ENCODE measurements around the gene RAB14.
"Not testable (repeated sequence)": the region's sequence is repeated elsewhere in the genome, so short reads cannot be mapped to it uniquely, and the experiment has no call there.

The RAB14 gene

GRCh38 chr9:121192518-121192917 lies 9.2 kb downstream of the RAB14 start:
- no peak overlapping the region for H3K4me3 Mint-ChIP-seq
- no peaks in the 10 kb centered on the region for H3K9me3 Mint-ChIP-seq
- H3K4me1 Mint-ChIP-seq (ENCODE audit: low read depth) = peaks cover 59% of the 10 kb centered on the region
- no peak for DNase-seq (ENCODE audit: low spot score)
- H3K36me3 Mint-ChIP-seq (ENCODE audit: low read depth) = peaks cover 22% of the 10 kb centered on the region
- no peaks in the 10 kb centered on the region for H3K27me3 Mint-ChIP-seq (ENCODE audit: low read depth)
- H3K27ac Mint-ChIP-seq = no peak overlapping the region

DNA sequence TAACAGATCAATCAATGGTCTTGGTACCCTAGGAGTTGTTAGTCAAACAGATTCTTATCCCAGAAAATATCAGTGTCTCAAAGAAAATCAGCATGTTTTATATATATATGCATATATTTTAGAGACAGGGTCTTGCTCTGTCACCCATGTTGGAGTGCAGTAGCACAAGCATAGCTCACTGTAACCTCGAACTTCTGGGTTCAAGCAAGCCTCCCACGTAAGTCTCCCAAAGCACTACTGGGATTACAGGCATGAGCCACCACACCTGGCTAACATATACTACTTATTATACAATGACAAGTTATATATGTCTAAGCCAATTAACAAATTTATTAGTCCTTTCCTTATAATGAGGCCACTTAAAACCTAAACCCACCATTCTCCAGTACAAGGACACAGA lies 10.4 kb downstream of the RAB14 start:
- Mint-ChIP-seq H3K27me3 (ENCODE audit: low read depth) (no peaks in the 10 kb centered on the region), H3K4me3 (no peak overlapping the region), H3K27ac (no peak overlapping the region), H3K36me3 (ENCODE audit: low read depth) (peaks cover 22% of the 10 kb centered on the region), H3K4me1 (ENCODE audit: low read depth) (peaks cover 56% of the 10 kb centered on the region), H3K9me3 (no peaks in the 10 kb centered on the region)
- DNase-seq (ENCODE audit: low spot score) = no peak

- Mint-ChIP-seq H3K27ac (no peak overlapping the region), H3K27me3 (ENCODE audit: low read depth) (no peaks in the 10 kb centered on the region), H3K4me3 (no peak overlapping the region), H3K9me3 (no peaks in the 10 kb centered on the region), H3K4me1 (ENCODE audit: low read depth) (peaks cover 60% of the 10 kb centered on the region), H3K36me3 (ENCODE audit: low read depth) (peaks cover 37% of the 10 kb centered on the region)
- no peak for DNase-seq (ENCODE audit: low spot score)
Observed at GRCh38 chr9:121189660-121190059, 12.0 kb downstream of the RAB14 start.

DNA sequence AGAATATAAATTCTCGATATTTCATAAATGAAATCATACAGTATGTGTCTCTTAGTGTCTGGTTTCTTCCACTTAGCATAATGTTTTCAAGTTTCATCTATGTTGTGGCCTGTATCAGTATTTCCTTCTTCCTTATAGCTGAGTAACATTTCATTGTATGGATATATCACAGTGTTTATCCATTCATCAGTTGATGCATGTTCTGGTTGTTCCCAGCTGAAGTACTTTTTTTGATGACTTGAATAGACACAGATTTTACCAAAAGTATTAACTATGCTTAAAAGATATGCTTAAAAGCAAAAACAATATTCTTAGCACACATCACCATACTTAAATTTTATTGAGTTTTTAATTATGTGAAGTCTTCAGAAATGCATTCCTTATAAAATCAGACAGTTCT lies 12.7 kb downstream of the RAB14 start:
- DNase-seq (ENCODE audit: low spot score) = no peak
- peaks cover 43% of the 10 kb centered on the region for H3K36me3 Mint-ChIP-seq (ENCODE audit: low read depth)
- H3K27ac Mint-ChIP-seq = no peak overlapping the region
- no peaks in the 10 kb centered on the region for H3K9me3 Mint-ChIP-seq
- peaks cover 60% of the 10 kb centered on the region for H3K4me1 Mint-ChIP-seq (ENCODE audit: low read depth)
- H3K27me3 Mint-ChIP-seq (ENCODE audit: low read depth) = no peaks in the 10 kb centered on the region
- H3K4me3 Mint-ChIP-seq = no peak overlapping the region

- no peaks in the 10 kb centered on the region for H3K27me3 Mint-ChIP-seq (ENCODE audit: low read depth)
- no peak overlapping the region for H3K4me3 Mint-ChIP-seq
- peaks cover 60% of the 10 kb centered on the region for H3K4me1 Mint-ChIP-seq (ENCODE audit: low read depth)
- H3K36me3 Mint-ChIP-seq (ENCODE audit: low read depth) = peaks cover 49% of the 10 kb centered on the region
- H3K9me3 Mint-ChIP-seq = no peaks in the 10 kb centered on the region
- no peak overlapping the region for H3K27ac Mint-ChIP-seq
- DNase-seq (ENCODE audit: low spot score) = no peak
Observed at GRCh38 chr9:121187636-121188305, 13.9 kb downstream of the RAB14 start.

DNA sequence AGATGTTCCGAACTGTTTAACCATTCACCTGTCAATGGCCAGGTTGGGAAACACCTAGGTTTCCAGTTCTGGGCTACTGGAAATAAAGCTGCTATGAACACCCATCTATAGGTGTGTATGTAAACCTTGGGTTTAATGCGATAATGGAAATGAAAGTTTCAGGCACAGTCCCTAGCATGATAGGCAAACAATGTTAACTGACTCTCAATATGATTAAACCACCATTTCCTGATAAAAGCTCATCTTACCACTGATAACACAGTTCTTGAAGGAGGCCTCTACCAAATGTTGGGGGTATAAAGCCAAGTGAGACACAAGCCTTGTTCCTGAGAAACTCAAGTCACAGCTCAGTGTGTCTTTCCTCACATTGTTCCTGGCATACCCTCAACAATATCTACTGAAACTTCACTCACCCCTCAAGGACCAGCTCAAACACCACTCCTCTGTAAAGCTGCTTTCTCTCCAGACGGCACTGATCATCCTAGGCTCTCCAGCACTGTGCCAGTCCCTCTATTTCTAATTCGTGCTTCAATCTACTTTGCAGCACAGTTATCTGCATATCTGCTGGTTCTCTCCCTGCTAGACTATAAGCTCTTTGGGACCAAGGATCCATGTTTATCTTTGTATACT lies 15.8 kb downstream of the RAB14 start:
- Mint-ChIP-seq H3K4me1 (ENCODE audit: low read depth) (peaks cover 54% of the 10 kb centered on the region), H3K36me3 (ENCODE audit: low read depth) (peaks cover 57% of the 10 kb centered on the region), H3K27me3 (ENCODE audit: low read depth) (no peaks in the 10 kb centered on the region), H3K4me3 (peak overlapping the region; percentile 35), H3K27ac (peak overlapping the region; percentile 73), H3K9me3 (no peaks in the 10 kb centered on the region)
- no peak for DNase-seq (ENCODE audit: low spot score)

DNA sequence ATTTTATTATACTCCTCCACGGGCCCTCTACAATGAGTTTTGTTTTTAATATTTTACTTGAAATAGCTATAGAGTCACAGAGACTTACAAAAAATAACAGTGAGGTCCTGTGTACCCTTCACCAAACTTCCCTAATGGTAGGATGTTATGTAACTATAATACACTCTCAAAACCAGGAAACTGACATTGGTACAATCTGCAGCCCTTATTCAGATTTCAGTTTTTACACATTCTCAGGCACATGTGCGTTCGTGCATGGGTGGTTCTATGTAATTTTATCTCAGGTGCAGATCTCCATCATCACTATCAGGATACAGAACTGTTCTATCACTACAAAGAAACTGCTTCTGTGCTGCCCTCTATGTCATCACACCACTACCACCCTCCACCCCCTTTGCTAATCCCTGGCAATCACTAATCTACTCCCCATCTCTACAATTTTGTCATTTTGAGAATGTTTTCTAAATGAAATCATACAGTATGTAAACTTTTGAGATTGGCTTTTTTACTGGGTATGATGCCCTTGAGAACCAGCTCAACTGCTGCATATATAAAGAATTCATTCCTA lies 16.4 kb downstream of the RAB14 start:
- Mint-ChIP-seq H3K4me1 (ENCODE audit: low read depth) (peaks cover 49% of the 10 kb centered on the region), H3K27ac (peak overlapping the region; percentile 73), H3K4me3 (peak overlapping the region; percentile 35), H3K27me3 (ENCODE audit: low read depth) (no peaks in the 10 kb centered on the region), H3K36me3 (ENCODE audit: low read depth) (peaks cover 56% of the 10 kb centered on the region), H3K9me3 (no peaks in the 10 kb centered on the region)
- DNase-seq (ENCODE audit: low spot score) = no peak

GRCh38 chr9:121184463-121184862 lies 17.2 kb downstream of the RAB14 start:
- H3K27ac Mint-ChIP-seq = no peak overlapping the region
- no peak overlapping the region for H3K4me3 Mint-ChIP-seq
- H3K27me3 Mint-ChIP-seq (ENCODE audit: low read depth) = no peaks in the 10 kb centered on the region
- DNase-seq (ENCODE audit: low spot score) = no peak
- no peaks in the 10 kb centered on the region for H3K9me3 Mint-ChIP-seq
- peaks cover 46% of the 10 kb centered on the region for H3K4me1 Mint-ChIP-seq (ENCODE audit: low read depth)
- peaks cover 57% of the 10 kb centered on the region for H3K36me3 Mint-ChIP-seq (ENCODE audit: low read depth)

- Mint-ChIP-seq H3K27ac (no peak overlapping the region), H3K9me3 (no peaks in the 10 kb centered on the region), H3K4me3 (no peak overlapping the region), H3K4me1 (ENCODE audit: low read depth) (peaks cover 40% of the 10 kb centered on the region), H3K36me3 (ENCODE audit: low read depth) (peaks cover 58% of the 10 kb centered on the region), H3K27me3 (ENCODE audit: low read depth) (no peaks in the 10 kb centered on the region)
- no peak for DNase-seq (ENCODE audit: low spot score)
Observed at GRCh38 chr9:121183666-121184423, 17.8 kb downstream of the RAB14 start.

- Mint-ChIP-seq H3K27ac (no peak overlapping the region), H3K9me3 (no peaks in the 10 kb centered on the region), H3K36me3 (ENCODE audit: low read depth) (peaks cover 60% of the 10 kb centered on the region), H3K27me3 (ENCODE audit: low read depth) (no peaks in the 10 kb centered on the region), H3K4me3 (no peak overlapping the region), H3K4me1 (ENCODE audit: low read depth) (peaks cover 36% of the 10 kb centered on the region)
- no peak for DNase-seq (ENCODE audit: low spot score)
Observed at GRCh38 chr9:121182989-121183388, 18.7 kb downstream of the RAB14 start.

DNA sequence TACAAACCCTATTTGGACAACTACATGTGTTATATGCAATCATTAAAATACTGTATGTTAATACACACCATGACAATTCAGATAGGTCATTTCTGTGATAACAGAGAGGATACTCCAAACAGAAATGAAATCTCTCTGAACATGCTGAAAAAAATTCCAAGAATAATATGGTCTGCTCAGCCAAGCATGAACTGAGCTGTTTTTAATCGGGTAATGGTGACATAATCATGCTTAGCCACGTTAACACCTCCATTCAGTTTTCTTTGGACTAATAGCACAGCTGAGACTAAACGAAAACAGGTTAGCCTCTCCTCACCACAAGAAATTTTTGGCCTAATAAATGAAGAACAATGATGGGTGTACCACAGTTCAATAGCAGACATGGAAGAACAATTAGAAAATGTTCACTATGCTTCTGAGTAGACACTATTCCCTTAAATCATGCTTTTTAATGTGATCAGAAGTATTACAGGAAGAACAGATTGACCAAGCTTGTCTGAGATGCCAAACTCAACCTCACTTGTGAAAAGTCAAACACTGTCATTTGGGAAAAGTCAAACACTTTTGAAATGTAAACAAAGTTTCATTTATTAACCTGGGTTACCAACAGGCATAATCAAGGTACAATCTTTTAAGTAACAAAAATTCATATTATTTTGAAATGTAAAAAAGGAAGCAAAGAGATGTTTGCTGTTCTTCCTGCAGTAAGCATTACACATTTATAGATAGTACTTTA lies 19.4 kb downstream of the RAB14 start:
- no peak for DNase-seq (ENCODE audit: low spot score)
- no peaks in the 10 kb centered on the region for H3K27me3 Mint-ChIP-seq (ENCODE audit: low read depth)
- peaks cover 62% of the 10 kb centered on the region for H3K36me3 Mint-ChIP-seq (ENCODE audit: low read depth)
- H3K27ac Mint-ChIP-seq = no peak overlapping the region
- H3K4me3 Mint-ChIP-seq = no peak overlapping the region
- no peaks in the 10 kb centered on the region for H3K9me3 Mint-ChIP-seq
- peaks cover 29% of the 10 kb centered on the region for H3K4me1 Mint-ChIP-seq (ENCODE audit: low read depth)

DNA sequence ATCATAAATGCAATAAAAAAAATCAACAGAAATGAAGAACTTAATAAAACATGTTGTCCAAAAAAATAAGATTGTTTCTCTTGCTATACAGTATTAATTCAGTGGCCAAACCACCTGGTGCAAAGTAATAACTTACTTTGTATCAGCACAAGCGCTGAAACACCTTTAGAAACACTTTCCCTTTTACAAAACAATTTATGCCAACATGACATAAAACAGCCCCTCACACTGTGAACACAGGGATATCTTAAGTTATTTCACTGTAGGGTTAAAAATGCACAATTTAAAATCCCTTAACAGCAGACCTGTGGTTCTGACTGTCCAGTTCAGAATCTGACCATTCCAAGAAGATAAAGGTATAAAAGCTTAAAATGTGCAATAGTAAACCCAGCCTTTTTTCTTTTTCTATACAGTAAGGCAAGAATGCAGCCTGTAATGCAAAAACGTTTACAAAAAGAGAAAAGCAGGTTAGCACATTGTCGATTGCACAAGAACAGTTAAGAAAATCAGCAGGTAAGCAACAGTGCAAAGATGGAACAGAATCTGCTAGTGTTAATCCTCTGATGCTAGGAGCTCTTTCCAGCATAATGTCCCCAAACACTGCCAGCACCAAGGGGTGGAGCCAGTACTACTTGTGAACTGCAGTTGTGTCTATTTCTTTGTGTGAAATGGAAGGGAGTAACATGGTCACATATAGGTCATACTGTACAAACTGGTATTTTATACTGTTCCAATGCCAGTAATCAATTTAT lies 21.6 kb downstream of the RAB14 start:
- no peak overlapping the region for H3K27ac Mint-ChIP-seq
- peaks cover 12% of the 10 kb centered on the region for H3K4me1 Mint-ChIP-seq (ENCODE audit: low read depth)
- peaks cover 58% of the 10 kb centered on the region for H3K36me3 Mint-ChIP-seq (ENCODE audit: low read depth)
- H3K9me3 Mint-ChIP-seq = no peaks in the 10 kb centered on the region
- no peak overlapping the region for H3K4me3 Mint-ChIP-seq
- no peak for DNase-seq (ENCODE audit: low spot score)
- no peaks in the 10 kb centered on the region for H3K27me3 Mint-ChIP-seq (ENCODE audit: low read depth)

DNA sequence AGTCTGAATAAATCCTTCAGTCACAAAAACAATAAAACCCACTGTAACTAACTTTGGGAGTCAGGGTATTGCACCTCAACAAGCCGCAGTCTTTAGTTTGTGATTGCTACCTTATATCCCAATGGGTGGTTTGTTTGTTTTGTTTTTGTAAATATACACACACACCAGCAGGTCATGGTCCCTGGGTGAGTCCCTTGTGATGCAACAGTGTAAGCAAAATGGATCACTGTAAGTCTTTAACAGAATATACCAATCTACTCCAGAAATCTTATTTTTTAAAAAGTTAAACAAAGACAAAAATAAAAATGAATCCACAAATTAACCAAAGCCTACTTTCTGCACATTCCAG lies 22.3 kb downstream of the RAB14 start:
- not testable (repeated sequence) for H3K27me3 Mint-ChIP-seq (ENCODE audit: low read depth); H3K9me3 Mint-ChIP-seq; H3K4me1 Mint-ChIP-seq (ENCODE audit: low read depth); DNase-seq (ENCODE audit: low spot score); H3K4me3 Mint-ChIP-seq; H3K27ac Mint-ChIP-seq
- H3K36me3 Mint-ChIP-seq (ENCODE audit: low read depth) = peaks cover 58% of the 10 kb centered on the region
